IPS-15b (cell line): ENCODE data around the gene PSG5.
"Not testable (repeated sequence)": the region's sequence is repeated elsewhere in the genome, so short reads cannot be mapped to it uniquely, and the experiment has no call there.

ENCODE experiments used
- H3K27me3 ChIP-seq: one replicate; pipeline ENCODE4 v1.6.1; 2013; ENCODE audit warnings: low read length; ENCODE audit not compliant: control insufficient read depth, insufficient read depth
- H3K36me3 ChIP-seq: one replicate; pipeline ENCODE4 v1.6.1; 2013; ENCODE audit warnings: low read length; ENCODE audit not compliant: control insufficient read depth, insufficient read depth
- H3K4me1 ChIP-seq: one replicate; pipeline ENCODE4 v1.6.1; 2013; ENCODE audit warnings: mild to moderate bottlenecking, low read length; ENCODE audit not compliant: control insufficient read depth, insufficient read depth
- H3K4me3 ChIP-seq: one replicate; pipeline ENCODE4 v1.5.1; 2013; ENCODE audit warnings: low read depth, low read length
- H3K9ac ChIP-seq: one replicate; pipeline ENCODE4 v1.6.1; 2013; ENCODE audit warnings: low read depth, mild to moderate bottlenecking, low read length
- H3K9me3 ChIP-seq: one replicate; pipeline ENCODE4 v1.6.1; 2013; ENCODE audit warnings: mild to moderate bottlenecking, low read length; ENCODE audit not compliant: control insufficient read depth, insufficient read depth

Gene PSG5

DNA sequence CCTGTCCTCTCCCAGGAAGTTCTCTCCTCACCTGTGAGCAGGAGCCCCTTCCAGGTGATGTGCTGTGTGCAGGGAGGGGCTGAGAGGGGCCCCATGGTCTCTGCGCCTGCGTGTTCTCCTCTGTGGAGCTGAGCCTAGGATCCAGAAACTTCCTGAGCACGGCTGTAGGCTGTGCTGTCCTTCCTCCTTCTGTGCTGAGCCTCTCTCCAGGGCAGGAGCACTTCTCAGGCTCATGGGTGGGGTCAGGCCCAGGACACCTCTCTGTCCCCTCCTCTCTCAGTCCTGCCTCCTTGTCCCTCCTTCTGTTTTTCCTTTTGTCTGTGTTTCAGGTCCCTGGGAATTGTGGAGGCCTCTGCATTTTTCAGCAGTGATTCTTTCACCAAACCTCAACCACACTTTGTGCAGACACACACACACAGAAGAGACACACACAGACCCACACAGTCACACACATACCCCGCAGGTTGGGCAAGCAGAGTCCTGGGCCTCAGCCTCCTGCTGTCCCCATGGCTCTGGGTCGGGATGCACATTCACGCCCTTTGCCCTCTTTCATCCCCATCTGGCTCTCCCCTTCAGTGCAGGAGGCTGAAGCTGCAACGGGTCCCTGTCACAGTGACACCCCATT lies at the start of gene PSG5:
TSS of gene PSG5 (minus strand) at position 226 of the 625 bp plus-strand sequence. CDS start at position 95, 131 bp downstream.
- not testable (repeated sequence) for H3K4me3 ChIP-seq, H3K27me3 ChIP-seq, H3K36me3 ChIP-seq, H3K9me3 ChIP-seq, H3K4me1 ChIP-seq, H3K9ac ChIP-seq

DNA sequence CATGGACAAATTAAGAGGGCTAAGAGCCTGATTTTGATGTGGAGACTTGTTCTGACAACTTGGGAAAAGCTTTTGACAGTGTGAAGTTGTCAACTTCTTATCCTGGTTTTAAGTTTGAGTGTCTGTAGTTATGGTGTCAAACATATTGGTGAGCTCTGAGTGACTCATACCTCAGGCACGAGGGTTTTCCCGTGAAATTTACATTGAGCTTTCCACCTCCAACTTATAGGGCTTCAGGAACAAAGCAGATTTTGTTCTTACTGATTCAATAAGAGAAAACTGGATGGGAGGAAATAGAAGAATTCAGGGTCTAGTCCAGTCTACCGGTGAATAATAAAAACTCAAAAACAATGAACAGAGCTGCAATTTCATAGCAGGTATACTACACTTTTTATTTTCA lies 49.4 kb upstream of the PSG5 start:
- H3K9me3 ChIP-seq, H3K4me1 ChIP-seq, H3K27me3 ChIP-seq, H3K36me3 ChIP-seq, H3K4me3 ChIP-seq, H3K9ac ChIP-seq: not testable (repeated sequence)

DNA sequence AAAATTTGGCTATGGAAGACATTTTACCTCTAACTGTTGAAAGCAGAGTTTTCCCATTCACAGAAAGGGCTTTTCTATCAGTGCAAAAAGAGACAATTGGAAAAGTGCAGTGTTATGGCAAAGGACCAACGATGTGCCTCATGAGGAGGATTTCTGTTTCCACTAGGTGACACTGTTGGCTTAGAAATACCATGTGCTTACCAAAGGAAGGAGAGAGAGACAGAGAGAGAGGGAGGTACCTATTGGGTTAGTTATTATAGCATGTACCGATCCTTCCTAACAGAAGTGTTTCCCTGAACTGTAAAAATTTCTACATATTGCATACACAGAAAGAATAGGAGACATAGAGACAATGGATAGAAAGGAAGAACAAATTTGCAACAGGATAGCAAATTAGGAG lies 43.0 kb upstream of the PSG5 start:
- H3K9me3 ChIP-seq = peaks cover 4% of the 10 kb centered on the region
- no peaks in the 10 kb centered on the region for H3K36me3 ChIP-seq
- no peak overlapping the region for H3K9ac ChIP-seq
- no peak overlapping the region for H3K4me3 ChIP-seq
- no peaks in the 10 kb centered on the region for H3K27me3 ChIP-seq
- no peaks in the 10 kb centered on the region for H3K4me1 ChIP-seq

DNA sequence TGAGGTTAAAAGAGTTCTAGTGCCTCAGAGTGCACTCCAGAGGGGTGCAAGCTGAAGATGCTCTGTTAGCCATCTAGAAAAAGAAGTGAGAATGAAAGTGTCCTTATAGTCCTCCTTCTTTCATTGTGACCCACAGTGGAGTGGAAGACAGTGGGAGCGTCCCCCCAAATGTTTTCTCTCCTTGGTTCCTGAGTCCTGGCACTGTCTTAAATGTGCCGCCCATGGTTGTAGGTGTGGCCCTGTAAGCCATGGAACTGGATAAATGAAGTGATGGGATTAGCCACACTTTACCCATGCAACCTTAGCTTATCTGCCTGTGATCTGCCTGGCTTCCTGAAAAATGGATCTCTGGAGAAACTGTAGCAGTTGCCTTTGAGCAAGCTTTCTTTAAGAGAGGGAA lies 42.4 kb upstream of the PSG5 start:
- H3K4me1 ChIP-seq, H3K9ac ChIP-seq, H3K27me3 ChIP-seq, H3K9me3 ChIP-seq, H3K4me3 ChIP-seq, H3K36me3 ChIP-seq: not testable (repeated sequence)

DNA sequence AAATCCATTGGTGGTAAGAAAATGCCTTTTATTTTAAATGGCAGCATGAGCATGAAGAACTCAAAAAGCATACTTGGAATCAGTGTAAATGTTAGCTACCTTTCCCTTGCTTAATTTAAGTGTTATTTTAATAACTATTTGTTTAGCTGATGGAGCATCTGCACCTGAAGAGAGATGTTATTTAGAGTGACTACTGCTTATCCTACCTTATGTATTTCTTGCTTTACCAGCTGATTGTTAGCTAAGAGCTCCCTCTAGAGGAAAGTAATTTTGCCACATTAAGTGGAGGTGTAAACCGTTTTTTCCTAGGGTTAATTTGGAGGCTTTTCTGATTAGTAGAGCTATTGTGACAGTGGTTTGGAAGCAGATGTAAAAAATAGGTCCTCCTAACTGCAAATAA lies 40.6 kb upstream of the PSG5 start:
- not testable (repeated sequence) for H3K36me3 ChIP-seq, H3K27me3 ChIP-seq, H3K9me3 ChIP-seq, H3K4me1 ChIP-seq, H3K9ac ChIP-seq, H3K4me3 ChIP-seq

DNA sequence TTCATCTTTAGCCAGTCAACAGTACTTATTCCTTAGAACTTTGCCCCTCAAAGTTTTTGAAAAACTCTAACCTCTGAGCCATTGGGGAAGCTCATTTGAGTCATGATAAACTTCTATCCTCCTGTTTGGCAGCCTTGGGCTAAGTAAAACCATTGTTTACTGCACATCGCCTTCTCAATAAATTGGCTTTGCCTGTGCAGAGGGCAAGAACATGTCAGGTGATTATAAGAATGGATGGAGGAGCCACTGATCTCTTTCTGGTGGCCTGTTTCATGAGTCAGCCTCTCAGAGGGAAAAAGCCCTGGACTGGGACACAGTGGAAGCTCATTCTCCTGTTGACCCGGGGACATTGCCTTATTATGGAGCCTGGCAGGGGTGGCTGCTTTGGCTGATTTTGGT lies 38.5 kb upstream of the PSG5 start:
- H3K4me3 ChIP-seq = no peak overlapping the region
- H3K9ac ChIP-seq = no peak overlapping the region
- H3K36me3 ChIP-seq = no peaks in the 10 kb centered on the region
- no peaks in the 10 kb centered on the region for H3K27me3 ChIP-seq
- peaks cover 4% of the 10 kb centered on the region for H3K9me3 ChIP-seq
- H3K4me1 ChIP-seq = no peaks in the 10 kb centered on the region

DNA sequence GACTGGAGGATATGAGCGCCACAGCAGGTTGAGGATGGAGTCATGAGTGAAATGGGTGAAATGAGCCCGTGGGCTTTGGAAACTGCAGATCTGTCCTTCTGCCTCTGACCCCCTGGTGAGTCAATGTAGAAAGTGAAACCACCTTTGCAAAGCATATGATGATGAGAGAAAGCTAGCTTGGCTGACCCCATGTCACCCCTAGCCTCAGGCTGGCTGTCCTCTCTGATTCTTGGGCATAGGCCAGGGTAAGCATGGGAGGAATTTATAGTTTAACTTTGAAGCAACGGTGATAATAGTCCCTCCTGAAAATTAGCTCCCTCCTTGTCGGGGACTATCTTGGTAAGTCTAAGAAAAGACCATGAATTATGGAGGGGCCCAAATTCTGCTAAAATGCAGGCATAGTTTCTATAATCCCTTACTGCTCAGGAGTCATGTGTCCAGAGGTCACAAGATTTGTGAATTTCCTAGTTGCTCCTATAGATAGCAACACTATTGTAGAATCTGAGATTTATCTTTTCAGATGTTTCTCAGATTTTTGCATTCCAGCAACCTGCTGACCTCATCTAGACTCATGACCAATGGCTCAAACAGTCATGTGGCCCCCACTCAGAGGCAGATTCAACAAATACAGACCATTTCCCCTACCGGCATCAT lies 38.0 kb upstream of the PSG5 start:
- not testable (repeated sequence) for H3K27me3 ChIP-seq, H3K9ac ChIP-seq, H3K9me3 ChIP-seq, H3K36me3 ChIP-seq, H3K4me1 ChIP-seq, H3K4me3 ChIP-seq

DNA sequence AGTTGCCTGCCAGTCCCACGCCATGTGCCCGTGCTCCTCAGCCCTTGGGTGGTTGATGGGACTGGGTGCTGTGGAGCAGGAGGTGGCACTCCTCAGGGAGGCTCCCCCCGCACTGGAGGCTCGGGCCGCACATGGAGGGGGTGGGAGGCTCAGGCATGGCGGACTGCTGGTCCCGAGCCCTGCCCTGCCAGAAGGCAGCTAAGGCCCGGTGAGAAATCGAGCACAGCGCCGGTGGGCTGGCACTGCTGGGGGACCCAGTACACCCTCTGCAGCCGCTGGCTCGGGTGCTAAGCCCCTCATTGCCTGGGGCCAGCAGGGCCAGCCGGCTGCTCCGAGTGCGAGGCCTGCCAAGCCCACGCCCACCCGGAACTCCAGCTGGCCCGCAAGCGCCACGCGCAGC lies 35.6 kb upstream of the PSG5 start:
- H3K4me1 ChIP-seq, H3K9ac ChIP-seq, H3K9me3 ChIP-seq, H3K4me3 ChIP-seq, H3K27me3 ChIP-seq, H3K36me3 ChIP-seq: not testable (repeated sequence)

DNA sequence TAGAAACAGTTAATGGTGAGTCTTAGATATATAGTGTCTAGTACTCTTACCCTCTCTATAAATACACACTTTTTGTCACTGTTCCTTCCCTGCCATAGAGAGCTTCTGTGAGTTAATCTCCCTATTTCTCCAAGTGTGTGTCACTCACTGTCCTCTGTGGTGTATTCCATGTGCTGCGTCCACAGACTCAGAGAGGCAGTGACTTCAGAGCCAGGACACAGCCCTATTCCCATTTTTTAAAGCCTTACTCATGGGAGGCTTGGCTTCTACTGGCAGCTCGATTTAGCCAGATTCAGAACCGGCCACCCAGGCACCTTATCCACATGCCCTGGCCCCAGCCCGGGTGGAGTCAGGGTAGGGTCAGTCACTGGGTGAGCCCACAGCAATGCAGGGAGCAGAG lies 32.8 kb upstream of the PSG5 start:
- not testable (repeated sequence) for H3K9ac ChIP-seq, H3K27me3 ChIP-seq, H3K9me3 ChIP-seq, H3K4me1 ChIP-seq, H3K4me3 ChIP-seq, H3K36me3 ChIP-seq

DNA sequence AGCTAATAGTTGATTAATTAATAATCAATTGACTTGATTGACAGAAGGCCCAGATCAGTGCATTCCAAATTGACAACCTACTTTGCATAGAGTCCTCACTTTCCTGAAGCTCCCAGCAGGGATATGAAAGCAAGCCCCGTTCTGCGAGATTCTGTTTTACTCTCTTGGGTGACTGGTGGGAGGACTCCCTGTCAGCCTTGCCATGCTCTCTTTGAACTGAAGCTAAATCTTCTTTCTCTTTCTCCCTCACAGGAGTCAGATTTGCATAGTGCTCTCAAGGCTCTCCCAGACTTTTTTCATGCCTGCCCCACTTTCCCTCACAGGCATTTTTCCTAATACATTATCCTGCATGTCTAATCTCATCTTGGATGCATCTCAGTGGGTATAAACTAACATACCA lies 29.5 kb upstream of the PSG5 start:
- H3K9me3 ChIP-seq, H3K9ac ChIP-seq, H3K4me1 ChIP-seq, H3K36me3 ChIP-seq, H3K27me3 ChIP-seq, H3K4me3 ChIP-seq: not testable (repeated sequence)

DNA sequence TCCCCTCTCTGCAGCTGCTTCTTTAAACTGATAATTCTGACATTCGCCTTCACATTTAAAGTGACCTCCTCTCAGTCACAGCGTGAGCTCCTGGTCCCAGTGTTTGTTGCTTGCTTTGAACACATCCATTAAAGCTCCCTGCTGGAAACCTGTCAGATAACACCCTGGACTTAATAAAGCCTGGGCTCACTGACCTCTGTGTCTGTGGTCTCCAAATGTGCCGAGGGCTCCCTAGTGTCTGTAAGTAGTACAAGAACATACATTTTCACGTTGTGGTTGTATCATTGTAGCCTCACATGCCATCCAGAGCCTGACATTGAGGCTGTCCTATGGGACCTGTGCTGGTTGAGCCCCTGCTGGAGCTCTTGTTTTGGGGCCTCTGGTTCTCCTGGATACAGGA lies 21.7 kb upstream of the PSG5 start:
- H3K9me3 ChIP-seq = no peaks in the 10 kb centered on the region
- no peaks in the 10 kb centered on the region for H3K4me1 ChIP-seq
- no peaks in the 10 kb centered on the region for H3K27me3 ChIP-seq
- H3K36me3 ChIP-seq = no peaks in the 10 kb centered on the region
- H3K4me3 ChIP-seq = no peak overlapping the region
- H3K9ac ChIP-seq = no peak overlapping the region

DNA sequence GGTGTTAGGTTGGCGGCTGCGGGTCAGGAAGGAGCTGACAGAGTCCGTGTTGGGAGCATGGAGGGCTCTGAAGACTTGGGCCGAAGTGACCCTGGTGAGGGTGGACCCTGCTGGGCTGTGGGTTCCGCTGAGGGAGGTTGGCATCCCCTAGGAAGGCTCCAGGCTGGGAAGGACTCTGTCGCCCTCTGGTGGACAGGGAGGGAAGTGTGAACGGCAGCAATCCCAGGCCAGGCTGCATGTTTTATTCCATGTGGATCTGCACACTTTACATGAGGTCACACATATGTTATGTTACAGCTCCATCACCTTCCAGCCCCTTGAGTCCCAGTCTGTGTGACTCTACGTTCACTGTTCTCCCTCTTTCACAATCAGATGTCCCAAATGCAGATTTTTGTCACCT lies 20.8 kb upstream of the PSG5 start:
- H3K9ac ChIP-seq, H3K9me3 ChIP-seq, H3K4me1 ChIP-seq, H3K27me3 ChIP-seq, H3K36me3 ChIP-seq, H3K4me3 ChIP-seq: not testable (repeated sequence)
